Mesenchymal stem cell (in vitro differentiated cells and primary cell): ENCODE results near the gene FGF19.

ENCODE experiments used
- DNase-seq: peaks from one replicate; pipeline ENCODE4 v3.0.0-alpha.2; 2013
- H2AFZ ChIP-seq: one replicate; pipeline ENCODE4 v1.6.1; 2013; ENCODE audit warnings: low read depth, mild to moderate bottlenecking, control low read depth, inconsistent platforms, low read length, moderate library complexity
- H2AK5ac ChIP-seq: 2 replicates; pipeline ENCODE4 v1.6.1; 2013; ENCODE audit warnings: low read length, moderate library complexity, mild to moderate bottlenecking, inconsistent platforms; ENCODE audit not compliant: severe bottlenecking
- H2BK120ac ChIP-seq: one replicate; pipeline ENCODE4 v1.6.1; 2013; ENCODE audit warnings: low read depth, mild to moderate bottlenecking, inconsistent platforms, low read length, moderate library complexity
- H2BK12ac ChIP-seq, 2 experiments: one replicate each; pipeline ENCODE4 v1.6.1; 2013; ENCODE audit warnings: inconsistent platforms in 2 of 2, low read length in 2 of 2, mild to moderate bottlenecking in 2 of 2, moderate library complexity in 2 of 2, control low read depth in 1 of 2
- H2BK15ac ChIP-seq: one replicate; pipeline ENCODE4 v1.6.1; 2013; ENCODE audit warnings: mild to moderate bottlenecking, low read depth, inconsistent platforms; ENCODE audit not compliant: poor library complexity, severe bottlenecking
- H2BK5ac ChIP-seq: 2 replicates; pipeline ENCODE4 v1.6.1; 2013; ENCODE audit warnings: low read depth, mild to moderate bottlenecking, low read length, control low read depth, inconsistent platforms; ENCODE audit not compliant: poor library complexity, severe bottlenecking
- H3K14ac ChIP-seq, 2 experiments: one replicate each; pipeline ENCODE4 v1.6.1; 2013; ENCODE audit warnings: inconsistent platforms in 2 of 2, low read length in 2 of 2, control low read depth in 1 of 2, mild to moderate bottlenecking in 1 of 2, moderate library complexity in 1 of 2
- H3K18ac ChIP-seq, 2 experiments: one replicate each; pipeline ENCODE4 v1.6.1; 2013; ENCODE audit warnings: inconsistent platforms in 2 of 2, low read length in 2 of 2, control low read depth in 1 of 2, low read depth in 1 of 2, mild to moderate bottlenecking in 1 of 2
- H3K23ac ChIP-seq, 2 experiments: one replicate each; pipeline ENCODE4 v1.6.1; 2013; ENCODE audit warnings: inconsistent platforms in 2 of 2, low read length in 2 of 2, mild to moderate bottlenecking in 2 of 2, moderate library complexity in 2 of 2, control low read depth in 1 of 2
- H3K27ac ChIP-seq: 2 replicates; pipeline ENCODE4 v1.5.1; 2013; ENCODE audit warnings: mild to moderate bottlenecking, moderate library complexity, low read length, control low read depth, inconsistent platforms; ENCODE audit not compliant: poor library complexity, severe bottlenecking
- H3K27me3 ChIP-seq, 2 experiments: 2 replicates each; pipeline versions ENCODE4 v1.6.1 to v1.7.0; 2013; ENCODE audit warnings: low read length in 2 of 2, mild to moderate bottlenecking in 2 of 2, moderate library complexity in 2 of 2, control low read depth in 1 of 2, inconsistent platforms in 1 of 2; ENCODE audit not compliant: control insufficient read depth in 1 of 2, insufficient read depth in 1 of 2
- H3K36me3 ChIP-seq, 2 experiments: 2 replicates each; pipeline versions ENCODE4 v1.6.1 to v1.7.0; 2013; ENCODE audit warnings: low read length in 2 of 2, control low read depth in 1 of 2, inconsistent platforms in 1 of 2, low read depth in 1 of 2, mild to moderate bottlenecking in 1 of 2; ENCODE audit not compliant: insufficient read depth in 2 of 2, control insufficient read depth in 1 of 2
- H3K4ac ChIP-seq, 2 experiments: one replicate each; pipeline ENCODE4 v1.6.1; 2013; ENCODE audit warnings: inconsistent platforms in 2 of 2, low read length in 2 of 2, mild to moderate bottlenecking in 2 of 2, moderate library complexity in 2 of 2, control low read depth in 1 of 2, low read depth in 1 of 2
- H3K4me1 ChIP-seq: 2 replicates; pipeline ENCODE4 v1.6.1; 2013; ENCODE audit warnings: low read depth, low read length, control low read depth; ENCODE audit not compliant: control insufficient read depth, insufficient read depth
- H3K4me2 ChIP-seq: 2 replicates; pipeline ENCODE4 v1.6.1; 2013; ENCODE audit warnings: low read length, mild to moderate bottlenecking, inconsistent platforms; ENCODE audit not compliant: poor library complexity, severe bottlenecking
- H3K4me3 ChIP-seq, 2 experiments: 2 replicates each; pipeline versions ENCODE4 v1.5.1 to v1.7.0; 2013; ENCODE audit warnings: low read length in 2 of 2, mild to moderate bottlenecking in 2 of 2, control low read depth in 1 of 2, low read depth in 1 of 2; ENCODE audit not compliant: insufficient read depth in 1 of 2
- H3K79me1 ChIP-seq: replicated peaks from 2 replicates; pipeline ENCODE4 v1.6.1; 2013; ENCODE audit warnings: mild to moderate bottlenecking, control low read depth, low read length, inconsistent platforms; ENCODE audit not compliant: poor library complexity, severe bottlenecking
- H3K9ac ChIP-seq: 2 replicates; pipeline ENCODE4 v1.7.0; 2013; ENCODE audit warnings: mild to moderate bottlenecking, low read length, moderate library complexity
- H3K9me3 ChIP-seq: 2 replicates; pipeline ENCODE4 v1.7.0; 2013; ENCODE audit warnings: mild to moderate bottlenecking, low read length; ENCODE audit not compliant: control insufficient read depth
- H4K8ac ChIP-seq: one replicate; pipeline ENCODE4 v1.6.1; 2013; ENCODE audit warnings: inconsistent platforms, mild to moderate bottlenecking, low read length, moderate library complexity
- H4K91ac ChIP-seq: one replicate; pipeline ENCODE4 v1.6.1; 2013; ENCODE audit warnings: mild to moderate bottlenecking, low read length, inconsistent platforms
- WGBS: methylation state at CpG from one replicate; pipeline ENCODE4 v1.1.7; 2013; ENCODE audit warnings: mixed read lengths; 5-methylcytosine and 5-hydroxymethylcytosine counted together

The FGF19 gene

GRCh38 chr11:69715446-69715845 is 11.6 kb upstream of the FGF19 start:
- no peaks in the 10 kb centered on the region for H3K36me3 ChIP-seq
- H3K79me1 ChIP-seq, result no peaks in the 10 kb centered on the region
- H2BK5ac ChIP-seq, result no peak overlapping the region
- no peak overlapping the region for H3K14ac ChIP-seq
- WGBS, result 92% methylated on average over 19 of the region's 19 CpGs
- no peak overlapping the region for H2BK120ac ChIP-seq
- H3K27me3 ChIP-seq, result peaks cover 40 to 67% of the 10 kb centered on the region in 2 experiments
- no peak overlapping the region for H3K18ac ChIP-seq
- DNase-seq, result no peak
- H4K8ac ChIP-seq, result no peak overlapping the region
- no peak overlapping the region for H3K9ac ChIP-seq
- no peak overlapping the region for H2AK5ac ChIP-seq
- H3K4ac ChIP-seq, result no peak overlapping the region
- H3K23ac ChIP-seq, result no peak overlapping the region
- no peak overlapping the region for H2AFZ ChIP-seq
- H3K27ac ChIP-seq, result no peak overlapping the region
- H2BK15ac ChIP-seq, result no peak overlapping the region
- no peak overlapping the region for H2BK12ac ChIP-seq
- H3K9me3 ChIP-seq, result no peaks in the 10 kb centered on the region
- H3K4me3 ChIP-seq, result no peak overlapping the region
- no peak overlapping the region for H4K91ac ChIP-seq
- H3K4me1 ChIP-seq, result no peaks in the 10 kb centered on the region
- H3K4me2 ChIP-seq, result no peak overlapping the region

GRCh38 chr11:69711822-69712801 is 8.3 kb upstream of the FGF19 start:
- WGBS, result 80% methylated on average over 28 of the region's 28 CpGs
- Histone ChIP-seq H3K36me3 (no peaks in the 10 kb centered on the region), H3K18ac (no peak overlapping the region), H2BK12ac (no peak overlapping the region), H2BK15ac (no peak overlapping the region), H3K4me1 (no peaks in the 10 kb centered on the region), H3K4ac (no peak overlapping the region), H3K27ac (no peak overlapping the region), H3K4me3 (no peak overlapping the region), H2BK120ac (no peak overlapping the region), H4K91ac (no peak overlapping the region), H3K4me2 (no peak overlapping the region), H3K27me3 (peaks cover 37 to 65% of the 10 kb centered on the region in 2 experiments), H2AK5ac (no peak overlapping the region), H3K79me1 (no peaks in the 10 kb centered on the region), H3K9ac (no peak overlapping the region), H4K8ac (no peak overlapping the region), H3K9me3 (no peaks in the 10 kb centered on the region), H3K23ac (no peak overlapping the region), H3K14ac (no peak overlapping the region), H2AFZ (no peak overlapping the region), H2BK5ac (no peak overlapping the region)
- no peak for DNase-seq

- no peak overlapping the region for H3K4me3 ChIP-seq
- WGBS, result 68% methylated on average over 15 of the region's 15 CpGs
- H3K4me2 ChIP-seq, result no peak overlapping the region
- H3K79me1 ChIP-seq, result no peaks in the 10 kb centered on the region
- H3K27ac ChIP-seq, result no peak overlapping the region
- no peak overlapping the region for H4K8ac ChIP-seq
- H2BK5ac ChIP-seq, result no peak overlapping the region
- no peak overlapping the region for H2AFZ ChIP-seq
- H3K9ac ChIP-seq, result no peak overlapping the region
- peaks cover 56 to 73% of the 10 kb centered on the region in 2 experiments for H3K27me3 ChIP-seq
- no peak overlapping the region for H2BK12ac ChIP-seq
- no peak overlapping the region for H2BK120ac ChIP-seq
- DNase-seq, result no peak
- no peak overlapping the region for H2AK5ac ChIP-seq
- no peak overlapping the region for H3K4ac ChIP-seq
- no peaks in the 10 kb centered on the region for H3K36me3 ChIP-seq
- H4K91ac ChIP-seq, result no peak overlapping the region
- no peak overlapping the region for H3K18ac ChIP-seq
- peaks cover 11% of the 10 kb centered on the region for H3K4me1 ChIP-seq
- no peak overlapping the region for H2BK15ac ChIP-seq
- H3K14ac ChIP-seq, result no peak overlapping the region
- no peaks in the 10 kb centered on the region for H3K9me3 ChIP-seq
- H3K23ac ChIP-seq, result no peak overlapping the region
Measured at GRCh38 chr11:69708736-69709401, 5.0 kb upstream of the FGF19 start.

GRCh38 chr11:69707176-69707575 is 3.4 kb upstream of the FGF19 start:
- Histone ChIP-seq H3K27me3 (peaks cover 69 to 83% of the 10 kb centered on the region in 2 experiments), H2BK15ac (no peak overlapping the region), H3K4me3 (no peak overlapping the region), H2BK120ac (no peak overlapping the region), H3K36me3 (no peaks in the 10 kb centered on the region), H3K14ac (no peak overlapping the region), H2BK12ac (no peak overlapping the region), H3K4me1 (peaks cover 21% of the 10 kb centered on the region), H3K27ac (no peak overlapping the region), H3K4ac (no peak overlapping the region), H3K4me2 (no peak overlapping the region), H3K9ac (no peak overlapping the region), H2AFZ (no peak overlapping the region), H4K91ac (no peak overlapping the region), H2AK5ac (no peak overlapping the region), H3K23ac (no peak overlapping the region), H2BK5ac (no peak overlapping the region), H3K79me1 (no peaks in the 10 kb centered on the region), H3K18ac (no peak overlapping the region), H3K9me3 (no peaks in the 10 kb centered on the region), H4K8ac (no peak overlapping the region)
- WGBS, result 65% methylated on average over 7 of the region's 7 CpGs
- no peak for DNase-seq
